ENCODE data around the gene METTL1.
"Not testable (repeated sequence)": the region's sequence is repeated elsewhere in the genome, so short reads cannot be mapped to it uniquely, and the experiment has no call there.

Gene METTL1

GRCh38 chr12:57724003-57724935 is 47.6 kb downstream of the METTL1 start:
- DNase-seq (ENCODE audit: low read depth in 3 of 3), result no peak

GRCh38 chr12:57723630-57723962 is 48.3 kb downstream of the METTL1 start:
- no peak for DNase-seq (ENCODE audit: low read depth in 3 of 3)

DNA sequence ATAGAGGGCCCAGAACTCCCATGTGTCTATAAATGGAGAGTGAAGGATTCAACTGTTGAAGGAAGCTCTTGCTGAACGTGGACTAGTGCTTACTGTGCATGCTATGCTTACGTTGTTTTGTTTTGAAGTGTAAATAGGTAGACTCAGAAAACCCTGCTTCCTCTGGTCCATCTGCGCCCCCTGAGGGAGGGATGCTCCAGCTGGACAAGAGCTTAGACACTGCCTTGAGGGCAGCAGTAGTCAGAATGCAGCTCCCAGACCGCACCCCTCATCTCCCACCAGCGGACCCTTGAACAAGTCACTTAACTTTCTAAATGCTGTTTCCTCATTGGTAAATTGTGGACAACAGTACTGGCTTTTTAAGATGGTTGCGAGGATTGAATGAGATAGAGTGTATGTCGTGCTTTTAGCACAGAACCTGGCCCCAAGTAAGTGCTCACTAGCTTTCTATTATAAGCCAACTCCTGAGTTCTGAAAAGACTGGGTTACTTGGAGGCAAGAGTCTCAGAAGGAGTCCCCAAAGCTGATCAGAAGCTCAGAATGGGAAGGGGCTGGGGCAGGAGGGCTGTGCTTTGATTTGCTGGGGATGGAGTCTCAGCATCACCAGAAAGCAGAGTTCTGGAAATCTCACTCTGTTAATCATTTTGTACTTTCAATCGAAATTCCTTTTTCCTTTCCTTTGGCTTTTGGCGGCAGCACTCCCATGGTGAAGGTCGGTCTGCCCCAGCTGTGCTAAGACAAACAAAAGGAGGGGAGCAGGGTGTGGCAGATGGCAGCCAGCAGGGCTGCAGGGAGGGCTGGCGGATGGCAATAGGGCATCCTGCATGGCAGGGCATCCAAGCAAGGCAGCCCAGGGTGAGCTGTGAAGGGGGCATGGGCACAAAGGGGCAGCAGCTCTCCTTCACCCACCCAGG is 48.9 kb downstream of the METTL1 start:
- DNase-seq (ENCODE audit: low read depth in 3 of 3), result no peak

GRCh38 chr12:57721846-57722608 is 49.9 kb downstream of the METTL1 start:
- not testable (repeated sequence) for DNase-seq (ENCODE audit: low read depth in 3 of 3)

- no peak for DNase-seq (ENCODE audit: low read depth in 3 of 3)
These were observed 51.0 kb downstream of the METTL1 start for GRCh38 chr12:57720606-57721595.

DNA sequence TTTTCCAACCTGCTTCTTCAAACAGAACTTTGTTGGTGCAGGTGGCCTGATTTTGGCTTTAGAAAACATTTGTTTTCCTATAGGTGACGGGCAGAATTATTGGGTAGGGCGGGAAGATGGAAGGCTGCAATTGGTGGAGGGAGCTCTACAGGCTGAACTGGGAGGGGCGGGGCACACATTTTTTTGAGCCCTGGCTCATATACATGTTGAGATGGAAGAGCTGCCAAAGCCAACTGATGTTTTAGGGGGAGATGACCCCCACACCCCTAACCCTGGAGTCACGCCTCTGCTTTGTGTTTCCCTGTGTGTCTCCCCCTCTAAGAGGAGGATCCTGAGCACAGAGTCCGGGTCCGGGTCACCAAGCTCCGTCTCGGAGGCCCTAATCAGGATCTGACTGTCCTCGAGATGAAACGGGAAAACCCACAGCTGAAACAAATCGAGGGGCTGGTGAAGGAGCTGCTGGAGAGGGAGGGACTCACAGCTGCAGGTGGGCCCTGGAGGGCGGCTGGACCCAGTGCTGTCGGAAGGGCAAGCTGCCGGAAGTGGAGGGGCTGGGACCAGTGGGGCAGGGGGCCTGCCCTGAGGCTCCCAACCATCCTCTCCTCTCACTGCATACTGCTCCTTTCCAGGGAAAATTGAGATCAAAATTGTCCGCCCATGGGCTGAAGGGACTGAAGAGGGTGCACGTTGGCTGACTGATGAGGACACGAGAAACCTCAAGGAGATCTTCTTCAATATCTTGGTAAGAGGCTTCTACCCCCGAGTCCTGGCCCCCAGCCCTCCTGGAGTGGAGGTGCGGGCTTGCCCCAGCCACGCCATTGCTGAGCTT is 51.9 kb downstream of the METTL1 start:
- DNase-seq (ENCODE audit: low read depth in 3 of 3), result no peak

GRCh38 chr12:57718641-57719528 is 53.0 kb downstream of the METTL1 start:
- no peak for DNase-seq (ENCODE audit: low read depth in 3 of 3)

Measured in stimulated activated CD4-positive, alpha-beta T cell treated with anti-CD3 and anti-CD28 coated beads, TNF-alpha, amount 100 ng/mL, for 4 hours (primary cell).